Fibroblast of skin of scalp (primary cell): ENCODE measurements around the gene CCDC71.

Experiments
- DNase-seq: peaks from one replicate; pipeline ENCODE4 v3.0.0-alpha.2; 2013

CCDC71 gene

GRCh38 chr3:49124991-49125670 lies 41.0 kb downstream of the CCDC71 start:
- no peak for DNase-seq

- no peak for DNase-seq
These were observed 41.9 kb downstream of the CCDC71 start for GRCh38 chr3:49124203-49124602.

- no peak for DNase-seq
These were observed 42.4 kb downstream of the CCDC71 start for GRCh38 chr3:49123687-49124086.

- DNase-seq: no peak
These were observed 43.1 kb downstream of the CCDC71 start for GRCh38 chr3:49122886-49123545.

DNA sequence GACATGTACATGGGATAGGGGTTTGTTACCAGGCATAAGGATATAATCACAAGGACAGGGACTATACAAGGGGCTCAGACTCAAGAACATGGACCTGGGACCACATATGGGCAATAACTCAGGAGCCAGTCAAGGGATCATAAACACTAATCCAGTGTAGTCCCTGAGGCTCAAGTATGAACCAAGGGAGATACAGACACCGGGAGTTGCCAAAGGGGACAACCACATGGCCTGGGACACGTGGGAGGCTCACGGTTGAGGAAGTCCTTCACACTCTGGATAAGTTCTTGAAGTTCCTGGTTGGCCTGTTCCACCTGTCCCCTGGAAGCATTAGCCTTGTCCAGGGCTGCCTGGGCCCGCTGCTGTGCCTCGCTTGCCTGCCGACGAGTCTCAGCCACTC lies 43.7 kb downstream of the CCDC71 start:
- no peak for DNase-seq

GRCh38 chr3:49122022-49122421 lies 44.1 kb downstream of the CCDC71 start:
- DNase-seq: no peak

DNA sequence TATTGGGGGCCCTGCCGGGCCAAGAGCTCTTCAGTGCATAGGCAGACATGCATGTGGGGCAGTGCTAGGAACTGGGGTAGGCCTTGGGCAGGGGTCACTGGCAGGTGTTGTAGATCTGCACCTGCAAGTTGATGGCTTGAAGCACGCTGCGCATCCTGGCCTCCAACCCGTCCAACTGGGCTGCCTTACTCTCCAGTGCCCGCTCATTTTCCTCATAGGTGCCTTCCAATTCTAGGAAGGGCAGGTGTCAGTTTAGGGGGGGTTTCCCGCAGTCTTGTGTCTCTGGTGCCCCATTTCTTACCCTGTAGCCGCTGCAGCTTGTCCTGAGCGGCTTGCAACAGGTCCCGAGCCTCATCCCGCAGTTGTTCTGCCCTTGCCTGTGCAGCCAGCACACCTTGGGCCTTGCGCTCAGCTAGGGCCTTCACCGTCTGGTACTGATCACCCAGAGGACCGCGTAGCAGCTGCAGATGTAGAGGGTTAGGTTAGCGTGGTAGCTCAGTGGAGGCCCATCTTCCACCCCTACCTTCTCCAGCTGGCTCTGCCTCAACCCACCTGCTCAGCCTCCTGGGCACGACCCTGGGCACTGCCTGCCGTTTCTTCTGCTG lies 44.9 kb downstream of the CCDC71 start:
- no peak for DNase-seq

DNA sequence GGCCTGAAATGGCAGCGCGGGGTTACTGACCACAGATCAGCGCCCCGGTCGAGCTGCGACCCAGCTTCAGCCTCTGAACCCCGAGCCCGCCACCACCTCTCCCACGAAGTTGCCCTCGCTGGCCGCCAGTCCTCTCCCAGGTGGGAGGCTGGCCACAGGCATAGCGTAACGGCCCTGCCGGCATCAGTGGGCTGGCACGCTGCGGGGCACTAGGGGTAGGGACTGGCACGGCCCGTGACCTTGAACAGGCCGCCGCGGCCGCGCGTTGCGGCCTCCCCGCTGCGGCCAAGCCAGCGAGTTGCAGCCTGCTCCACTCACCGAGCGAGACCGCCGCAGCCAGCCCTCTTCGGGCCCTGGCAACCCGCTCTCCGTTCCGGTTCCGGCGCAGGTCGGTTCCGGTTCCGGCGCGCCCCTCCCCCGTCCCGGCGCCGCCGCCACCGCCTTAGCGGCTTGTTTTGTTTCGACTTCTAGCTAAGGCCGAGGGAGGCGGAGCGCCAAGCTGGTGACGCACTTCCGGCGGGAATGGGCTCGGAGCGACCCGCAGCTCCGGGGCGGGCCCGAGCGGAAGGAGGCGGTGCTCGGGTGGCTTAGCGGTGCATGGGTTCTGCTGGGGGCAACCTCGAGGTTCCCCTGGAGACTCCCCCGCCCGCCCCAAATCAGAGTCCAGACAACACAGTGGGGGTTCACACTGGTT lies 45.5 kb downstream of the CCDC71 start, which contains the start of gene USP19:
Gene USP19 (minus strand): TSS at position 386 of the 694 bp plus-strand sequence. CDS start 1,678 bp downstream, outside the sequence.
- DNase-seq: peak; percentile 93

DNA sequence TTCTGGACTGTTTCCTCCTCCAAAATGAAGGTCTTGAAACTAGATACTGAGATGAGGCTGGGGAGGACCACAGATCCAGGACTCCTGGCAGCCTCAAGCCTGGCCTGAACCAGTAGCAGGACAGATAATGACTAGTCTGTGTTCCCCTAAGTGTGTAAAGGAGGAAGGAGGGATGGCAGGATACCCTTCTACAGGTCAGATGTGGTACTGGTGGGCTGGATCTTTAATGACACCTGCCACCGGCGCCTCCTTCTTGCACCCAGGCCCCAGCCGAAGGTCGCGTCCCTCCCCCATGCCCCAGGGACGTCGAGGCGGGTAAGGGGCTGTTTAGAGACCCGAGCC lies 46.1 kb downstream of the CCDC71 start:
- DNase-seq: no peak

DNA sequence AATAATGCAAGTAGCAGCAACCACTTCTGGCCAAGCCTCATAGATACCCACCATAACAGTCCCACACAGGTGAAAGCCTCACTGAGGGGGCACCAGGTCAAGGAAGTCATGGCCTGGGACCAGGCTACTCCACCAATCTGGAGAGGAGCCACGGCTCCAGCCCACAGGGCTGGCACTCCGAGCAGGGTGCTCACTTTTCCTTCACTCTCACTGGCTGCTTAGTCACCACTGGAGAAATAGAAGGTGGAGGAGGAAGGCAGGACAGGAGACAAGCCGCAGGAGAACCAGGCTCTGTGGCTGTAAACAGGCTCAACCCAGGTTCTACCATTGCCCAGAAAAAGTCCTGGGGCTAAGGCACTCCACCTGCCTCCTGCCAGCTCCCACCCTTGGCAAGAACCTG lies 46.7 kb downstream of the CCDC71 start:
- DNase-seq: no peak

GRCh38 chr3:49119036-49119435 lies 47.1 kb downstream of the CCDC71 start:
- DNase-seq: no peak
